A673 (cell line): ENCODE data around the gene SLC4A1.

Experiments used
- EZH2 ChIP-seq: fragments of 200-600 bp; sonication (generic); IDR thresholded peaks from 2 replicates; pipeline ENCODE4 v1.6.1; 2017; ENCODE audit warnings: borderline replicate concordance, low read depth, mild to moderate bottlenecking, mixed read lengths, antibody characterized with exemption, low read length; ENCODE audit not compliant: poor library complexity, severe bottlenecking
- TF ChIP-seq, protein P1 (sequence below): fragments of 300-800, 200-600 bp; sonication (generic); conservative IDR thresholded peaks from 2 replicates; pipeline ENCODE4 v1.5.1; 2017; ENCODE audit warnings: low read depth, mild to moderate bottlenecking, antibody characterized with exemption, low read length, moderate library complexity, mixed read lengths

DNA sequence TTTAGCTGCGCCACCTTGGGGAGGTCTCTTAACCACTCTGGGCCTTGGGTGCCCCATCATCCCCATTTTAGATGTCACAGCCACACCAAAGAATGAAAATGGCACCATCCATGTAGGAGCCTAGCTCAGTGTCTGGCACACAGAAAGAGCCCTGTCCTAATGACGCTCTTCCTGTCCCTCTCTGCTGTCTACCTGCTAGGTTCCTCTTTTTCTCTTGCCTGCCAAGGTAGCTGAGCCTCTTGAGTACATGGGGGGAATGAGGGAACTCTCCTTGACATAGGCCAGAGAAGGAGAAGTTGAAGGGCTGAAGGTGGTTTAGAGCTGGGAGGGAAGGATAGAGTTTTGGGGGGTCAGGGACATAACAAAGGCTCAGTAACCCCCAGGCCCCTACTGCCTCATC, 42.3 kb upstream of the SLC4A1 start:
- TF ChIP-seq, protein P1, sequence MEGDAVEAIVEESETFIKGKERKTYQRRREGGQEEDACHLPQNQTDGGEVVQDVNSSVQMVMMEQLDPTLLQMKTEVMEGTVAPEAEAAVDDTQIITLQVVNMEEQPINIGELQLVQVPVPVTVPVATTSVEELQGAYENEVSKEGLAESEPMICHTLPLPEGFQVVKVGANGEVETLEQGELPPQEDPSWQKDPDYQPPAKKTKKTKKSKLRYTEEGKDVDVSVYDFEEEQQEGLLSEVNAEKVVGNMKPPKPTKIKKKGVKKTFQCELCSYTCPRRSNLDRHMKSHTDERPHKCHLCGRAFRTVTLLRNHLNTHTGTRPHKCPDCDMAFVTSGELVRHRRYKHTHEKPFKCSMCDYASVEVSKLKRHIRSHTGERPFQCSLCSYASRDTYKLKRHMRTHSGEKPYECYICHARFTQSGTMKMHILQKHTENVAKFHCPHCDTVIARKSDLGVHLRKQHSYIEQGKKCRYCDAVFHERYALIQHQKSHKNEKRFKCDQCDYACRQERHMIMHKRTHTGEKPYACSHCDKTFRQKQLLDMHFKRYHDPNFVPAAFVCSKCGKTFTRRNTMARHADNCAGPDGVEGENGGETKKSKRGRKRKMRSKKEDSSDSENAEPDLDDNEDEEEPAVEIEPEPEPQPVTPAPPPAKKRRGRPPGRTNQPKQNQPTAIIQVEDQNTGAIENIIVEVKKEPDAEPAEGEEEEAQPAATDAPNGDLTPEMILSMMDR = no peak
- TF ChIP-seq EZH2 = no peak
